GM18868 (cell line): ENCODE data around the gene CDC16.
"Not testable (repeated sequence)": the region's sequence is repeated elsewhere in the genome, so short reads cannot be mapped to it uniquely, and the experiment has no call there.

Experiments
- ATAC-seq: cut with Tn5 transposase; IDR thresholded peaks from one replicate; pipeline ENCODE4 v1.9.1; 2021; ENCODE audit warnings: mild to moderate bottlenecking, moderate library complexity; ENCODE audit not compliant: unreplicated experiment

CDC16 gene, protein sequence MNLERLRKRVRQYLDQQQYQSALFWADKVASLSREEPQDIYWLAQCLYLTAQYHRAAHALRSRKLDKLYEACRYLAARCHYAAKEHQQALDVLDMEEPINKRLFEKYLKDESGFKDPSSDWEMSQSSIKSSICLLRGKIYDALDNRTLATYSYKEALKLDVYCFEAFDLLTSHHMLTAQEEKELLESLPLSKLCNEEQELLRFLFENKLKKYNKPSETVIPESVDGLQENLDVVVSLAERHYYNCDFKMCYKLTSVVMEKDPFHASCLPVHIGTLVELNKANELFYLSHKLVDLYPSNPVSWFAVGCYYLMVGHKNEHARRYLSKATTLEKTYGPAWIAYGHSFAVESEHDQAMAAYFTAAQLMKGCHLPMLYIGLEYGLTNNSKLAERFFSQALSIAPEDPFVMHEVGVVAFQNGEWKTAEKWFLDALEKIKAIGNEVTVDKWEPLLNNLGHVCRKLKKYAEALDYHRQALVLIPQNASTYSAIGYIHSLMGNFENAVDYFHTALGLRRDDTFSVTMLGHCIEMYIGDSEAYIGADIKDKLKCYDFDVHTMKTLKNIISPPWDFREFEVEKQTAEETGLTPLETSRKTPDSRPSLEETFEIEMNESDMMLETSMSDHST

DNA sequence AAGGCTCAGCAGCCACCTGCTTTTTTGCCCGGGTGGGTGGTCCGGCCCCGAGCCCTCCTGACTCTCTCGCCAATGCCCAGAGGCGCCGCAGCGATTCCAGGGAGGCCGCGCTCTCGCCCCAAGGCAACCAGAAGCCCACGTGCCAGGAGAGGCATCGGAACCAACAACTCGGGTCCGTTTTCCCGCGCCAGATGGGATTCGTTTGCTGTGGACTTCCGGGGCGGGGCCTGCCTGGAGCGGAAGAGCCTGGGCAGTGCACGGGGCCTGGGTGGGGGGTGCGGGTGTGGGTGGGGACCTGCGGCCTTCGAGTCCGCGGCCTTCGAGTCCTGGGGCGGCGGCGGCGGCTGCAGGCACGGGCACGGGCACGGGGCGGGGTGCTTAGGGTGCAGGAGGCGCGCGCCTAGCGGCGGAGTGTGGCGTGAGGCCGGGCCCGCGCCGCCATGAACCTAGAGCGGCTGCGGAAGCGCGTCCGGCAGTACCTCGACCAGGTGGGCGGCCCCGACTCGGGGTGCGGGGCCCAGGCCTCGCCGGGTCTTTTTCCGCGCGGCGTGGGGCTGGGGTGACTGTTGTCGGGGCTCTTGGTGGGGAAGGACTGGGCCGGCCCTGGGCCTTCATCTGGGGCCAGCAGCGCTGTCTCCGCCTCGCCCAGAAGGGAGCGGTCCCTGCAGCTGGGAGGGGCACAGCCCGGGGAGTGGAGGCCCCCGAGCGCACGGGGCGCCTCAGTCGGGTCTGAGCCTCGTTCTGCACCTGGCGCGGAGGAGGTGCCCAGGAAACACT, at the start of gene CDC16:
Gene CDC16, plus strand, starts transcription at position 253 of the 777 bp plus-strand sequence. Its CDS starts 188 bp downstream, at position 441.
- ATAC-seq: peak; percentile 90

DNA sequence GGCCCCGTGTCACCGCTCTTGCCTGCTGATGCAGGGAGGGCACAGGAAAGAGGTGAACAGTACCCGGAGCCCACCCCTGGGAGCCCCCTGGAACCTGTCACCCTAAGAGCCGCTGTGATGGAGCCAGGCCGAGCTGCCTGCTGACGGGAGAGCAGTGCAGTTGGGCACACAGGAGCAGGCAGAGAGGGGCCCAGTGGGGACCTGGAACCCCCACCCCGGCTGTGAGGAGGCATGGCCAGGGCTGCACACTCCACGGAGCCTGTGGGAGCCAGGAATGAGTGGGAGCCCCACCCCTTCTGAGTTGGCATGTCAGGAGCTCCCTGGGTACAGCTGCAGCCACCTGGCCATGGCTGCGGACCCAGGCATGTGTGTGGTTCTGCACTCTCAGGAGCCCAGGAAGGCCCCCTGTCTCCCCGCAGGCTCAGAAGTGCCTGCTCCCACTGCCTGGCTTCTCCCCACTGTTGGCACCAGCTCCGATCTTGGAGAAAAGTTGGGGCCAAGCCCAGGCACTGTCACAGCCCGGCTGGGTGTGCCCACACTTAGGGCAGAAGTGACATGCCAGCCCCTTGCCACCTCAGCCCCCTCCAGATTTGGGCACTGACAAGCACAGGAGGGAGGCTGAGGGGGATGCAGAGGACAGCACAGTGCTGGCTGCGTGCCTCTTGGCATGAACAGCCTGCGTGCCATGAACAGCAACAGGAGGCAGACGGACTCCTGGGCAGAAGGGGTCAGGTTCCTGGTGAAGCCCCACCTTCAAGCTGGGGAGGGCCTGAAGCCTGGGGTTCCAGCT, 49.3 kb upstream of the CDC16 start:
- no peak for ATAC-seq

DNA sequence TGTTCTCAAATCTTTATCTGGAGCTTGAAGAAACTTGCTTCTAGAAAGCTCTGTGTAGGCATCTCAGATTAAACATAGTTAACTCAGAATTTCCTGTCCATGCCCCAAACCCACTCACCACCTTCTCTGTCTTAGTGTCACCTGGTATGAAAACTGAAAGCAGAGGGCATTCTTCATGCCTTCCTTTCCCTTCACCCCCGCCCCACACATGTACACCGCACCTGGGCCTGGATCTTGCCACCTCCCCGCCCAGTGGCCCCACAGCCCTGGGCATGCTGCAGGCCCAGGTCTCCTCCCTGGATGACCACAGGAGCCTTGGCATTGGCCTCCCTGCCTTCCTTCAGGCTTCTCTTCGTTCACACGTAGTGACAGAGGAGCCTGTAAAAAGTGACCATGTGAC, 39.8 kb upstream of the CDC16 start:
- ATAC-seq: no peak

DNA sequence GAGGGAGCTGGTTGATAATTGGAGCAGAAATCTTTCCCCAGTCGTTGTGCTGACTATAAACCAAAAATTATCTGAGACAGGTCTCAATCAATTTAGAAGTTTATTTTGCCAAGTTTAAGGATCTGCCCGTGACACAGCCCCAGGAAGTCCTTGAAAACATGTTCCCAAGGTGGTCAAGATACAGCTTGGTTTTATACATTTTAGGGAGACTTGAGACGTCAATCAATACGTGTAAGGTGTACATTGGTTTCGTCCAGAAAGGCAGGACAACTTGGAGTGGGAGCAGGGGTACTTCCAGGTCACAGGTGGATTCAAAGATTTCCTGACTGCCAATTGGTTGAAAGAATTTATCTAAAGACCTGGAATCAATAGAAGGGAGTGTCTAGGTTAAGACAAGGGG, 38.1 kb upstream of the CDC16 start:
- ATAC-seq: no peak

DNA sequence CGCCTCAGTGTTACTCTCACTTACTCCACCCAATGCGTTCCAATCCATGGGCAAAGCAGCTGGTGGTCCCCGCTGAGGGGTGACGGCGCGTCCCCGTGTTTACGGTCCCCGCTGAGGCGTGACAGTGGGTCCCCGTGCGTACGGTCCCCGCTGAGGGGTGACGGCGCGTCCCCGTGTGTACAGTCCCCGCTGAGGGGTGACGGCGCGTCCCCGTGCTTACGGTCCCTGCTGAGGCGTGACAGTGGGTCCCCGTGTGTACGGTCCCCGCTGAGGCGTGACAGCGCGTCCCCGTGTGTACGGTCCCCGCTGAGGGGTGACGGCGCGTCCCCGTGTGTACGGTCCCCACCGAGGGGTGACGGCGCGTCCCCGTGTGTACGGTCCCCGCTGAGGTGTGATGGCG, 36.1 kb upstream of the CDC16 start:
- no peak for ATAC-seq

DNA sequence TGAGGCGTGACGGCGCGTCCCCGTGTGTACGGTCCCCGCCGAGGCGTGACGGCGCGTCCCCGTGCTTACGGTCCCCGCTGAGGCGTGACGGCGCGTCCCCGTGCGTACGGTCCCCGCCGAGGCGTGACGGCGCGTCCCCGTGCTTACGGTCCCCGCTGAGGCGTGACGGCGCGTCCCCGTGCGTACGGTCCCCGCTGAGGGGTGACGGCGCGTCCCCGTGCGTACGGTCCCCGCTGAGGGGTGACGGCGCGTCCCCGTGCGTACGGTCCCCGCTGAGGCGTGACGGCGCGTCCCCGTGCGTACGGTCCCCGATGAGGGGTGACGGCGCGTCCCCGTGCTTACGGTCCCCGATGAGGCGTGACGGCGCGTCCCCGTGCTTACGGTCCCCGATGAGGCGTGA, 35.2 kb upstream of the CDC16 start:
- not testable (repeated sequence) for ATAC-seq

DNA sequence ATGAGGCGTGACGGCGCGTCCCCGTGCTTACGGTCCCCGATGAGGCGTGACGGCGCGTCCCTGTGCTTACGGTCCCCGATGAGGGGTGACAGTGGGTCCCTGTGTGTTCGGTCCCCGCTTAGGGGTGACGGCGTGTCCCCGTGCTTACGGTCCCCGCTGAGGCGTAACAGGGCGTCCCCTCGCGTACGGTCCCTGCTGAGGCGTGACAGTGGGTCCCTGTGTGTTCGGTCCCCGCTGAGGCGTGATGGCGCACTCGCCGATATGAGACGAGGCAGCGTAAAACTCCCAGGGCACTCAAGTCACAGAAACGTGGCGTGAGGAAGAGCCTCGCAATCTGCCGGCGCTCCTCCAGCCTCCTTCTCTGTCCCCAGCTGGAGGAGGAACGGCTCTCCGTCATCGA, 34.7 kb upstream of the CDC16 start:
- no peak for ATAC-seq

DNA sequence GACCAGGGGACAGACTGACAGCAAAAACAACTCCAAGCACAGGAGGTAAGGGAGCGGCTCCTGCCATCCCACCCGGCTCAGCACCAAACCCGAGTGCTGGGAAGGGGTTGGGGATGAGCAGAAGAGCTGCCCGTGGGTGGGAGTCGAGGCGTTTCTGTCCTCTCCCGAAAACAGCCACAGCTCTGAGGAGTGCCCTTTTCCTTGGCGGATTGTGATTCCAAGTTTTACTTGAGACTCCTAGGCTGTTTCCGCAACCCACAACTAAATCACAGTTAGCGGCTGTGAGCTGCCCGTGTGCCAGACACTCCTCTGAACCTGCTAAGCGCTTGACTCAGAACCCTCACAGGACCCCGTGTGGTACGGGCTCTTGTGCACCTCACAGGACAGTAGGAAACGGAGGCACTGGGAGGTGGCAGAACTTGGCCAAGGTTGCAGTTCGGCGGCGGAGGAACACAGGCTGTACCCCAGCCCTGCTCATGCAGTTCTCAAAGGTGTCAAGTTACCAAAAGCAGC, 34.2 kb upstream of the CDC16 start:
- ATAC-seq: no peak

DNA sequence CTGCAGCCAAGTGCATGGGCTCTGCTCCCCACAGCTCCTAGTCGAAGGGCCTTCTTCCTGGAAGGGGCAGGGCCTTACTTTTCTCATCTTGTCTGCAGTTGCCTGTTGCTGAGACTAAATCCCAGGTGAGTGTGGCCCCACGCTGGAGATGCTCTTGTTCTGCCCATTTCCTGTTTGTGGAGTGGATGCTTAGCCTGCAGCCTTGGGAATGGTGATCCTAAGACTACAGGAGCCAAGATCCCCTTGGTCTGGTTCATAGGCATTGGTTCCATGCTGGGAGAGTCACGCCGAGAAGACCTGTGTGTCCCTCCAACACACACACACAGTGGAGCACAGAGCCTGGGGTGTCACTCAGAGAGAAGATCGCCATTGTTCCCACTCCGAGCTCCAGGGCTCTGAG, 32.1 kb upstream of the CDC16 start:
- no peak for ATAC-seq

DNA sequence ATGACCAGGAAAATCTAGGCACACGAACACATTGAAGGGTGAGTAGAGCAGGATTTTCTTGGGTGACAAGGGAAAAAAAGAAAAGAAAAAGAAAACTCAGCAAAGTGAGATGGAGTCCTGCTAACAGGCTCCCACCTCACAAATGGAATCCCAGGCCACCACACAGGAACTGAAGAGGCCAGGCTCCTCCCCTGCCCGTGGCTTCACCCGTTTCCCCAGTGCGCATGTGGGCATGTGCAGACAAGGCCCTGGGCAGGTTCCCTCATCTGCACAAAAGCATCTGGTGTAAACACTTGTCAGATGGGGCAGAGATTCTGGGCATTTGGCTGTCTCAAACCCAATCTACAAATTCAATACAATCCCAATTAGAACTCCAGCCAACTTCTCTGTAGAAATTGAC, 31.2 kb upstream of the CDC16 start:
- ATAC-seq: no peak

DNA sequence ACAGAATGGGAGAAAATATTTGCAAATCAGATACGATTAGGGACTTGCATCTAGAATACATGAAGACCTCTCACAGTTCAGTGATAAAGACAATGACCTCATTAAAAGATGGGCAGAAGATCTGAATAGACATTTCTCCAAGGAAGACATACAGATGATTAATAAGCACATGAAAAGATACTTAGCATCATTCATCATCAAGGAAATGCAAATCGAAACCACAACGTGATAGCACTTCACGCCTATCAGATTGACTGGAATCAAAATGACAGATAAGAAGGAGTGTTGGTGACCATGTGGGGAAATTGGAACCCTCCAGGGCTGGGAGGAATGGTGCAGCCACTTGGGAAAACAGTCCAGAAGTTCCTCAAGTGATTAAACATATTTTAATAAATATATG, 29.8 kb upstream of the CDC16 start:
- ATAC-seq: no peak

DNA sequence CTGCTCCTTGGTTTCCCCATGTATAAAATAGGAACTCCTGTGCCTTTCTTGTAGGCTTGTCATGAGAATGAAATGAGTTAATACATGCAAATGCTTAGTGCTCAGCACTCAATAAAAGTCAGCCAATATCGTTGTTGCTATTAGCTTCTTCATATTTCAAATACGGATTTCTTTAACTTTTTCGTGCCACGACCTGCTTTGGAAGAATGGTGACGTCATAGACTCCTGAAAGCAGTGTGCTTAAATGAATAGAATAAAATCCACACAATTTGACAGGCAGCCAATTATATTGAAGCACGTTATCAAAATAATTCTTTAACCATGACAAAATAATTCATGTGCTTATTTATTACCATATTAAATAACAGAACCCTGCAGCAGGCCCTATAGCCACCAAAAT, 26.6 kb upstream of the CDC16 start:
- ATAC-seq: no peak

DNA sequence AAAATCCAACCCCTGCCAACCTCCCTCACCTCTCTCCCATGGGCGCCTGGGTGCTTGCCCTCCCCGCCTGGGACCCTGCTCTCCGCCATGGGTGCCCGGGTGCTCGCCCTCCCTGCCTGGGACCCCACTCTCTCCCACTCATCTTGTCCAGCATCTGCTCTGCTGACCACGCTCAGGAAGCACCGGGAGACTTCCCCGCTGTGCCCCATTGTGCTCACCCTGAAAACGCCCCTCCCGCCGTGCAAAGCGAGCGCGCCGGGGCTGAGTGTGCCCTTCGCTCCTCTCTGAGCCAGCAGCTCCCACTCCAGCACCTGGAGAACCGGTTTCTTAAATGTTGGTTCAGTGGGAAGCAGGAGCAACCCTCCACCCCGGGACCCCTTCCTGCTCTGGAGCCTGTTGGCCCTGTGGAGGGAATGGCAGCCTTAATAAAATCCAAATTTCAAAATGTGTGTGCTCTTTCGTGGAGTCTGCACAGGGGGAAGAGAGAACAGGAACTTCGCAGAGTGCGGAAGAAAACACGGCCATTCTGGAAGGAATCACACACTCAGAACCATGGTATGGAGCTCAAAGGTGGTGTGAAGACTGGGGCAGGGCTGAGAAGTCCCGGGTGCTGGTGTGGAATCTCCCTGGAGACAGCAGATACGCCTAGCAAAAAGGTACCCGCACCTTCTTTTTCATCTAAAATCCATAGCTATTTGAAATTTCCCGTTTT, 23.1 kb upstream of the CDC16 start:
- ATAC-seq: no peak

DNA sequence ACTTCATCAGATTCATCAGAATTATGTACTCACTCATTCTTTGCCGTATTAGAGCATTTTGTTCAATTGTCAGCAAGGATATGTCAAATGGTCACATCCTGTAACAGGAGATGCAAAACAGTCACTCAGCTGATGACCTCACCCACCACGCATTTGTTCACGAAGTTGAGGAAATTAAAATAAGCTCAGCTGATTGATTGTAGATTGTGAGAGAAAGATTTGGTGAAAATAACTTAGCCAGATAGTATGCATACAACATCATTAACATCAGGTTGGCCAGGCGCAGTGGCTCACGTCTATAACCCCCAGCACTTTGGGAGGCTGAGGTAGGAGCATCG, 22.6 kb upstream of the CDC16 start:
- no peak for ATAC-seq

DNA sequence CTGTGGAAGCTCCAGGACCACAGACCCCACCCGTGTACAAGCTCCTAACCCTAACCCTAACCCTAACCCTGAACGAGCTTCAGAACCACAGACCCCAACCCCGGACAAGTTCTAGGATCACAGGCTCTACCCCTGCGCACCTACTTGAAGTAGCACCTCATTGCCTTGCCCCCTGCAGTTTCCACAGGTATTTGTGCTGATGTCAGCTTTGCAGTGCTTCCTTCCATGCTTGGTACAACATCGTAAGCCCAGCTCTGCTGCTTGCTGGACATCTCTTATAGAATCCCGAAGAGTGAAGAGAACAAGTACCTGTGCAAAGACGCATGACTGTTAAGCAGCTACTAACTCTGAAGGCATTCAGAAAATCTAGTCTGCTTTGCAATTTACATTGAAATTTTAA, 20.7 kb upstream of the CDC16 start:
- no peak for ATAC-seq

DNA sequence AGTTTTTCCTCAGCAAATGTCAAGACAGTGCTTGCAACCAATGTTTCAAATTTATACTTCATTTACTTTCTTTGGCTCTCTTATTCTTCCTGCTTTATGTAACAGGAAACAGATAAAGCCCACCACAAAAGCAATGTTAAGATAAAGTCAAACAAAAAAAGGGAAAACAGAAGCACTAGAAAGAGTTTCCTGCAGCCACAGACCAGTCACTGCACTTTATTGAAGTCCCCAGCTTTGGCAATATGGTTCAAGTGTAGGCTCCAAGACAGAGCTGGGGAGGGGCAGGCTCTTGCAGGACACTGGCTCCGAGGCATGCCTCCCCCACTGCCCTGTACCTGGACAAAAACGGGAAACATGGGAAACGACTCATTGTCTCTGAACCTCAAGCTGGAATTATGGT, 15.3 kb upstream of the CDC16 start:
- ATAC-seq: no peak

DNA sequence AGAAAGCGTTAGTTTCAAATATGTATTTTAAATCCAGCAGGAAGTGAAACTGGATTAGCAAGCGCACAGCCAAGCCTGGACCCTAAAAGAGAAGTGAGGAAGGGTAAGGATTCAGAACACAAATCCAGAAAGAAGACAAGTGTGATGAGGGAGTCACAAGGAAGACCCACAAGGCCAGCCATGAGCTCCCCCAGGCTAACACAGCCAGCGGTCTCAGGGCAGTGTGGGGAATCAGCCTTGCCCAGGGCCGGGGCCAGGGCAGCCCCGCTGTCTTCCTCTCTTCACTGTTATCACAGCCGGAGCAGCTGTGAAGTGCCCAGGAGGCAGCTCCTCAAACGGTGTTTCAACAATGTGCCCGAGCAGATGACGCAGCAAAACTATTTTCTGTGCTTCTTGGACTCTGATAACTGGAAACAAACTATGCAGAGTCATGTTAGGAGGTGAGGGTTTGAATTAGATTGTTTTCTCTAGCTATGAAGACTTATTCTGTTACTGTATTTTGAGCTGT, 12.2 kb upstream of the CDC16 start:
- peak; percentile 49 for ATAC-seq

DNA sequence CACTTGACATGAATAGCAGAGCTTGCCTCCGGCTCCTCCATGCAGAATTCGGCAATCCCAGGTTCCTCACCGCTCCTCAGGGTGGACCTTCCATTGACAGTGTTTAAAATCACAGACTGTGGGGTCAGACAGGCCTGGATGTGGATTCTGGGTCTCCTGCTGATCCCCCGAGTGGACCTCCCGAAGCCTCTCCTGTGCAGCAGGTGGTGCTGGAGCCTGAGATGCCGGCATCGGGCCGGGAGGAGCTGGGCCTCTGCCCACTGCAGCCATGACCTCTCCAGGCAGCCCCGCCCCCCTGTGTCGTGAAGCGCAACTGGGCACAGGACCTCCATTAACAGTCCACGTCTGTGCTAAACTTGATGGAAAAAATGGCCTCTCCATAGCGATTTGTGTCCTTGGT, 10.5 kb upstream of the CDC16 start:
- no peak for ATAC-seq

DNA sequence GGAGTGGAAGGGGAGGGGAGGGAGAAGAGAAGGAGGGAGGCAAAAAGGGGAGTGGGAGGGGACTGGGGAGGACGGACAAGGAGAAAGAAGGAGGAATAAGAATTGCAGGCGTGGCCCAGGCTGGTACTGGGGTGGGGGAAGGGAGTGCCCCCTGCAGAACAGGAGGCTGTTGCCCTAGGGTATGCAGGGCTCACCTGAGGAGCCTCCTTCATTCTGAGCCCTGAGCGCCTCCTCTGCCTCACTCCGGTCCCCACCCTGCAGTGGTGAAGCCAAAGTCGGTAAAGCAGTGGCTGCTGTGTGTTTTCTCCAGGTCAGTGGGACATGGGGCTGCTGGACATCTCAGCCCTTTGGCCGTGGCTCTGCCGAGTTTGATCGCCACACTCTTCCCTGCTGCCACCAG, 9.1 kb upstream of the CDC16 start:
- no peak for ATAC-seq

DNA sequence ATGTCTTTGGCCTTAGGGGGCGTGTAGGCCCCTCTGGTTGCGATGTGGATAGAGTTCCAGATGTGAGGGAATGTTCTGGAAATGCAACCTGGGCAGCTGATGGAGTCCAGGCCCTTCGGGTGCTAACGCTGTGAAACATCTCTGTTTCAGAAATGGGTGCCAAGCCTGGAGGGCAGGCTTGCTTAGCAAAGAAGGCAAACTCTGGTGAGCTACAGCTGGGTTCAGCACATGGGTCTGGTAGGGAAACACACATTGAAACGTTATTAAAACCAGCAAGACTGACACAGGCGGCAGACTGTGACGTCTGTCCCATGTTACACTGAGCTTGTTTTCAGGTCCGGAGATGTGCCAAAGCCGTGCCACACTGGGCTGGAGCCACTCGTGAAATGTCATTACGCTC, 8.6 kb upstream of the CDC16 start:
- no peak for ATAC-seq
